ENCODE data around the gene GGCX.

GRCh38 chr2:85522090-85522647, 39.1 kb downstream of the GGCX start:
- no peak for TF ChIP-seq CTCF (IDR thresholded peaks at IDR 0.05; ENCODE audit: low read depth, low read length, poor library complexity, severe bottlenecking)
- TF ChIP-seq EZH2phosphoT487 (IDR thresholded peaks at IDR 0.05; ENCODE audit: borderline replicate concordance, low read length) = no peak

All from DOHH2 (cell line).